HepG2 (cell line): ENCODE data around the gene SERHL2. TPM values are rescaled to one million over a fixed set of nuclear protein-coding genes. Genes with fewer than 3 reads are reported as not detected.

ENCODE experiments used
- ARID2 ChIP-seq: sonication (generic); formaldehyde crosslinking; IDR thresholded peaks from 2 replicates; pipeline ENCODE4 v1.8.1; 2022; ENCODE audit warnings: mild to moderate bottlenecking, missing genetic modification reagents, borderline replicate concordance
- ATRX ChIP-seq: sonication (generic); formaldehyde crosslinking; IDR thresholded peaks from 2 replicates; pipeline ENCODE4 v1.4.0; 2020; ENCODE audit warnings: missing genetic modification reagents, borderline replicate concordance
- CEBPG ChIP-seq: IDR thresholded peaks from 2 replicates; pipeline ENCODE4 v1.6.1; 2016
- DNMT1 ChIP-seq: sonication (generic); formaldehyde crosslinking; IDR thresholded peaks from 2 replicates; pipeline ENCODE4 v1.5.1; 2020; ENCODE audit warnings: mild to moderate bottlenecking, missing genetic modification reagents
- EZH2 ChIP-seq: conservative IDR thresholded peaks from 2 replicates; pipeline ENCODE4 v1.6.1; 2012; ENCODE audit warnings: mild to moderate bottlenecking, low read depth, low read length, moderate library complexity
- HDAC1 ChIP-seq: sonication (generic); formaldehyde crosslinking; IDR thresholded peaks from 2 replicates; pipeline ENCODE4 v1.5.1; 2020; ENCODE audit warnings: mild to moderate bottlenecking, missing genetic modification reagents
- JUN ChIP-seq: sonication (generic); formaldehyde crosslinking; IDR thresholded peaks from 2 replicates; pipeline ENCODE4 v1.4.0; 2020; ENCODE audit warnings: mild to moderate bottlenecking, missing genetic modification reagents
- JUNB ChIP-seq: sonication (generic); formaldehyde crosslinking; IDR thresholded peaks from 2 replicates; pipeline ENCODE4 v1.8.0; 2022; ENCODE audit warnings: missing genetic modification reagents, mild to moderate bottlenecking, borderline replicate concordance
- KLF9 ChIP-seq: IDR thresholded peaks from 2 replicates; pipeline ENCODE4 v1.6.1; 2016; ENCODE audit warnings: low read depth
- PAX8 ChIP-seq: sonication (generic); formaldehyde crosslinking; IDR thresholded peaks from 2 replicates; pipeline ENCODE4 v1.8.0; 2022; ENCODE audit warnings: mild to moderate bottlenecking, missing genetic modification reagents, borderline replicate concordance
- RBM22 ChIP-seq: fragments of 200-400 bp; formaldehyde crosslinking; optimal IDR thresholded peaks from 2 replicates; pipeline ENCODE3; 2017; ENCODE audit warnings: mild to moderate bottlenecking, low read length, moderate library complexity
- SNAI1 ChIP-seq: sonication (generic); formaldehyde crosslinking; IDR thresholded peaks from 2 replicates; pipeline ENCODE4 v1.5.0; 2020; ENCODE audit warnings: mild to moderate bottlenecking, missing genetic modification reagents, borderline replicate concordance
- SNRNP70 ChIP-seq: fragments of 200-400 bp; formaldehyde crosslinking; IDR thresholded peaks from 2 replicates; pipeline ENCODE4 v1.6.1; 2017; ENCODE audit warnings: mild to moderate bottlenecking, low read depth, low read length, moderate library complexity
- STAT5B ChIP-seq: sonication (generic); formaldehyde crosslinking; IDR thresholded peaks from 2 replicates; pipeline ENCODE4 v1.4.0; 2020; ENCODE audit warnings: missing genetic modification reagents
- ZNF619 ChIP-seq: sonication (generic); formaldehyde crosslinking; IDR thresholded peaks from 2 replicates; pipeline ENCODE4 v1.4.0; 2020; ENCODE audit warnings: mild to moderate bottlenecking, missing genetic modification reagents
- ZNF674 ChIP-seq: sonication (generic); formaldehyde crosslinking; IDR thresholded peaks from 2 replicates; pipeline ENCODE4 v1.5.0; 2020; ENCODE audit warnings: low read depth, mild to moderate bottlenecking, missing genetic modification reagents
- ZNF850 ChIP-seq: sonication (generic); formaldehyde crosslinking; conservative IDR thresholded peaks from 2 replicates; pipeline ENCODE4 v1.9.0; 2021; ENCODE audit warnings: mild to moderate bottlenecking, missing genetic modification reagents
- ZNF891 ChIP-seq: sonication (generic); formaldehyde crosslinking; IDR thresholded peaks from 2 replicates; pipeline ENCODE4 v1.5.0; 2020; ENCODE audit warnings: mild to moderate bottlenecking, missing genetic modification reagents
- polyA plus RNA-seq, 8 experiments: library from polyadenylated mRNA; depleted of rRNA in 3 of 8; stranded (reverse) in 7 of 8; unstranded in 1 of 8; fragments of >200 nt; fragmentation: Illumina TruSeq in 4 of 8; extraction: Trizol in 4 of 8; gene quantifications; 2 replicates each; pipeline versions ENCODE4 v1.2.1 to v1.2.3, GENCODE V29; 2011 to 2016; ENCODE audit warnings: low read depth in 4 of 8, missing spikeins in 1 of 8, mixed read lengths in 1 of 8; ENCODE audit not compliant: insufficient read depth in 1 of 8
- total RNA-seq, 5 experiments: library from RNA; depleted of rRNA; stranded (reverse); fragments of >200 nt; fragmentation: Illumina TruSeq; extraction: Trizol; gene quantifications; 2 replicates each; pipeline ENCODE4 v1.2.3, GENCODE V29; 2016; ENCODE audit warnings: low read depth in 1 of 5
- TF ChIP-seq, protein P1 (sequence below), 2 experiments: fragments of 450-650 bp in 1 of 2; sonication (generic) in 1 of 2; formaldehyde crosslinking in 1 of 2; IDR thresholded peaks; 2 replicates each; pipeline versions ENCODE4 v1.6.1 to v1.8.0; 2016 to 2022; ENCODE audit warnings: antibody characterized with exemption in 1 of 2, mild to moderate bottlenecking in 1 of 2, missing genetic modification reagents in 1 of 2
- TF ChIP-seq, protein P2 (sequence below): sonication (generic); formaldehyde crosslinking; IDR thresholded peaks from 2 replicates; pipeline ENCODE4 v1.4.0; 2020; ENCODE audit warnings: missing genetic modification reagents, mild to moderate bottlenecking, borderline replicate concordance

The SERHL2 gene
- total and polyA plus RNA-seq, 2 of the 13 experiments (the other 11 are each of a cell fraction or from before 2014, with no cell fraction given), result 1.0 to 1.8 TPM

DNA sequence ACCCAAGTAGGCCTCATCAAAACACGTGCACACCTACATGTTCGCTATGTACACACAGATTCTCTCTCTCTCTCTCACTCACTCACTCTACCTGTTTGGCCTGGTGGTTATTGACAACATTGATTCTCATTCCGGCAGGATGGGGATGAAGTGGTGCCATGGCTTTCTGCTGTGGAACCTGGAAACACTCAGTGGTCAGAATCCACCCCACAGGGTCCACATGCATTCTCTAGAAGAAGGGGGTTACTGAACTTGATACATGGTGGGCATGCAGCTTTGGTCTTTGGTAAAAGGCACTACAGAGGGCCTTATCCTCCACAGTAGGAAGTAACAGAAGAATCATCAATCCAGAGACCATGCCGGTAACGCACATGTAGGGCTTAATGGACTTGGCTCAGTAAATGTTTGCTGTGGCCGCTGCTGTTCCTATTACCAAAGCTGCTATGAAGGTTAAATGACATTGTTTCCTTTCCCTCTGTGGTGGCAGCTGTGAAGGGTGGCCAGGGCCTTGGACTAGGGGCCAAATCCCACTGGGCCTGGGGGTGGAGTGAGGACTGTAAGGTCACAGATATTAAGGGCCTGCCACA, 48.2 kb downstream of the SERHL2 start (continued):
- TF ChIP-seq ZNF619 (CRISPR knock-in tag) (no peak), PAX8 (no peak), ZNF850 (CRISPR knock-in tag) (0 out of 2 replicates have a peak, but pooled peaks have one; percentile 32), ZNF674 (CRISPR knock-in tag) (no peak), JUNB (CRISPR knock-in tag) (no peak), JUN (CRISPR knock-in tag) (no peak), KLF9 (CRISPR knock-in tag) (no peak), SNRNP70 (no peak), HDAC1 (CRISPR knock-in tag) (peak; percentile 89), ATRX (no peak), SNAI1 (CRISPR knock-in tag) (no peak), ZNF891 (CRISPR knock-in tag) (no peak), DNMT1 (CRISPR knock-in tag) (no peak), EZH2 (no peak), CEBPG (CRISPR knock-in tag) (no peak), STAT5B (CRISPR knock-in tag) (no peak), RBM22 (no peak), ARID2 (no peak)
- TF ChIP-seq, protein P1, sequence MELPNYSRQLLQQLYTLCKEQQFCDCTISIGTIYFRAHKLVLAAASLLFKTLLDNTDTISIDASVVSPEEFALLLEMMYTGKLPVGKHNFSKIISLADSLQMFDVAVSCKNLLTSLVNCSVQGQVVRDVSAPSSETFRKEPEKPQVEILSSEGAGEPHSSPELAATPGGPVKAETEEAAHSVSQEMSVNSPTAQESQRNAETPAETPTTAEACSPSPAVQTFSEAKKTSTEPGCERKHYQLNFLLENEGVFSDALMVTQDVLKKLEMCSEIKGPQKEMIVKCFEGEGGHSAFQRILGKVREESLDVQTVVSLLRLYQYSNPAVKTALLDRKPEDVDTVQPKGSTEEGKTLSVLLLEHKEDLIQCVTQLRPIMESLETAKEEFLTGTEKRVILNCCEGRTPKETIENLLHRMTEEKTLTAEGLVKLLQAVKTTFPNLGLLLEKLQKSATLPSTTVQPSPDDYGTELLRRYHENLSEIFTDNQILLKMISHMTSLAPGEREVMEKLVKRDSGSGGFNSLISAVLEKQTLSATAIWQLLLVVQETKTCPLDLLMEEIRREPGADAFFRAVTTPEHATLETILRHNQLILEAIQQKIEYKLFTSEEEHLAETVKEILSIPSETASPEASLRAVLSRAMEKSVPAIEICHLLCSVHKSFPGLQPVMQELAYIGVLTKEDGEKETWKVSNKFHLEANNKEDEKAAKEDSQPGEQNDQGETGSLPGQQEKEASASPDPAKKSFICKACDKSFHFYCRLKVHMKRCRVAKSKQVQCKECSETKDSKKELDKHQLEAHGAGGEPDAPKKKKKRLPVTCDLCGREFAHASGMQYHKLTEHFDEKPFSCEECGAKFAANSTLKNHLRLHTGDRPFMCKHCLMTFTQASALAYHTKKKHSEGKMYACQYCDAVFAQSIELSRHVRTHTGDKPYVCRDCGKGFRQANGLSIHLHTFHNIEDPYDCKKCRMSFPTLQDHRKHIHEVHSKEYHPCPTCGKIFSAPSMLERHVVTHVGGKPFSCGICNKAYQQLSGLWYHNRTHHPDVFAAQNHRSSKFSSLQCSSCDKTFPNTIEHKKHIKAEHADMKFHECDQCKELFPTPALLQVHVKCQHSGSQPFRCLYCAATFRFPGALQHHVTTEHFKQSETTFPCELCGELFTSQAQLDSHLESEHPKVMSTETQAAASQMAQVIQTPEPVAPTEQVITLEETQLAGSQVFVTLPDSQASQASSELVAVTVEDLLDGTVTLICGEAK (IDR thresholded peaks at IDR 0.05), result no peak
- TF ChIP-seq, protein P1 (CRISPR knock-in tag; IDR thresholded peaks at IDR 0.05), result no peak
- TF ChIP-seq, protein P2, sequence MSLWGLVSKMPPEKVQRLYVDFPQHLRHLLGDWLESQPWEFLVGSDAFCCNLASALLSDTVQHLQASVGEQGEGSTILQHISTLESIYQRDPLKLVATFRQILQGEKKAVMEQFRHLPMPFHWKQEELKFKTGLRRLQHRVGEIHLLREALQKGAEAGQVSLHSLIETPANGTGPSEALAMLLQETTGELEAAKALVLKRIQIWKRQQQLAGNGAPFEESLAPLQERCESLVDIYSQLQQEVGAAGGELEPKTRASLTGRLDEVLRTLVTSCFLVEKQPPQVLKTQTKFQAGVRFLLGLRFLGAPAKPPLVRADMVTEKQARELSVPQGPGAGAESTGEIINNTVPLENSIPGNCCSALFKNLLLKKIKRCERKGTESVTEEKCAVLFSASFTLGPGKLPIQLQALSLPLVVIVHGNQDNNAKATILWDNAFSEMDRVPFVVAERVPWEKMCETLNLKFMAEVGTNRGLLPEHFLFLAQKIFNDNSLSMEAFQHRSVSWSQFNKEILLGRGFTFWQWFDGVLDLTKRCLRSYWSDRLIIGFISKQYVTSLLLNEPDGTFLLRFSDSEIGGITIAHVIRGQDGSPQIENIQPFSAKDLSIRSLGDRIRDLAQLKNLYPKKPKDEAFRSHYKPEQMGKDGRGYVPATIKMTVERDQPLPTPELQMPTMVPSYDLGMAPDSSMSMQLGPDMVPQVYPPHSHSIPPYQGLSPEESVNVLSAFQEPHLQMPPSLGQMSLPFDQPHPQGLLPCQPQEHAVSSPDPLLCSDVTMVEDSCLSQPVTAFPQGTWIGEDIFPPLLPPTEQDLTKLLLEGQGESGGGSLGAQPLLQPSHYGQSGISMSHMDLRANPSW, result no peak
